Hepatocyte (in vitro differentiated cells): ENCODE measurements around the gene GTPBP2. TPM values are rescaled to one million over a fixed set of nuclear protein-coding genes. Genes with fewer than 3 reads are reported as not detected.

Source experiments
- DNase-seq: peaks from one replicate; pipeline ENCODE4 v3.0.0-alpha.2; 2016; ENCODE audit warnings: low spot score
- H2AFZ ChIP-seq: fragments of 200-600 bp; sonication (generic); 2 replicates; pipeline ENCODE4 v1.6.0; 2016; ENCODE audit warnings: antibody characterized with exemption, mild to moderate bottlenecking
- H3K27ac ChIP-seq: fragments of 200-600 bp; sonication (generic); 2 replicates; pipeline ENCODE4 v1.5.1; 2016; ENCODE audit warnings: mild to moderate bottlenecking
- H3K27me3 ChIP-seq: fragments of 200-600 bp; sonication (generic); 2 replicates; pipeline ENCODE4 v1.6.1; 2016
- H3K36me3 ChIP-seq: fragments of 200-600 bp; sonication (generic); replicated peaks from 2 replicates; pipeline ENCODE4 v1.5.1; 2016; ENCODE audit warnings: low read depth; ENCODE audit not compliant: insufficient read depth
- H3K4me1 ChIP-seq: fragments of 200-600 bp; sonication (generic); 2 replicates; pipeline ENCODE4 v1.5.1; 2016; ENCODE audit warnings: mild to moderate bottlenecking, moderate library complexity; ENCODE audit not compliant: insufficient read depth
- H3K4me2 ChIP-seq: fragments of 200-600 bp; sonication (generic); 2 replicates; pipeline ENCODE4 v1.6.0; 2016
- H3K4me3 ChIP-seq: fragments of 200-600 bp; sonication (generic); 2 replicates; pipeline ENCODE4 v1.5.1; 2016; ENCODE audit warnings: mild to moderate bottlenecking
- H3K79me2 ChIP-seq: fragments of 200-600 bp; sonication (generic); 2 replicates; pipeline ENCODE4 v1.6.0; 2017; ENCODE audit warnings: mild to moderate bottlenecking
- H3K9me2 ChIP-seq: fragments of 200-600 bp; sonication (generic); replicated peaks from 2 replicates; pipeline ENCODE4 v1.6.0; 2017; ENCODE audit warnings: mild to moderate bottlenecking; ENCODE audit not compliant: insufficient read depth
- H3K9me3 ChIP-seq: fragments of 200-600 bp; sonication (generic); 2 replicates; pipeline ENCODE4 v1.5.1; 2016; ENCODE audit warnings: low read depth, mild to moderate bottlenecking
- H4K20me1 ChIP-seq: fragments of 200-600 bp; sonication (generic); 2 replicates; pipeline ENCODE4 v1.6.0; 2016; ENCODE audit warnings: mild to moderate bottlenecking; ENCODE audit not compliant: insufficient read depth, poor library complexity, severe bottlenecking
- CTCF ChIP-seq: fragments of 200-600 bp; sonication (generic); IDR thresholded peaks from 2 replicates; pipeline ENCODE4 v1.5.1; 2016; ENCODE audit warnings: antibody characterized with exemption, mild to moderate bottlenecking; ENCODE audit not compliant: poor library complexity
- EZH2 ChIP-seq: fragments of 200-600 bp; sonication (generic); IDR thresholded peaks from 2 replicates; pipeline ENCODE4 v1.6.1; 2016; ENCODE audit warnings: antibody characterized with exemption, mild to moderate bottlenecking, borderline replicate concordance
- EZH2phosphoT487 ChIP-seq: fragments of 200-600 bp; sonication (generic); IDR thresholded peaks from one replicate; pipeline ENCODE4 v1.6.1; 2018; ENCODE audit warnings: antibody characterized with exemption, mild to moderate bottlenecking, low read depth, moderate library complexity; ENCODE audit not compliant: unreplicated experiment, severe bottlenecking
- WGBS: methylation state at CpG from one replicate; pipeline ENCODE4 v1.1.6; 2016; ENCODE audit warnings: low lambda C conversion rate; ENCODE audit errors: missing lambda C conversion rate; 5-methylcytosine and 5-hydroxymethylcytosine counted together
- polyA plus RNA-seq: library from polyadenylated mRNA; unstranded; fragments of >200 nt; fragmentation: Nextera tagmentation; extraction: Ambion mirVana; gene quantifications from 2 replicates; pipeline ENCODE4 v1.2.1, GENCODE V29; 2016
- total RNA-seq: library from RNA; depleted of rRNA; stranded (reverse); fragments of >200 nt; gene quantifications from 2 replicates; pipeline ENCODE4 v1.2.3, GENCODE V29; 2014

GTPBP2 gene
- total and polyA plus RNA-seq, 2 experiments from 2014 or later, result 21.9 to 59.5 TPM

DNA sequence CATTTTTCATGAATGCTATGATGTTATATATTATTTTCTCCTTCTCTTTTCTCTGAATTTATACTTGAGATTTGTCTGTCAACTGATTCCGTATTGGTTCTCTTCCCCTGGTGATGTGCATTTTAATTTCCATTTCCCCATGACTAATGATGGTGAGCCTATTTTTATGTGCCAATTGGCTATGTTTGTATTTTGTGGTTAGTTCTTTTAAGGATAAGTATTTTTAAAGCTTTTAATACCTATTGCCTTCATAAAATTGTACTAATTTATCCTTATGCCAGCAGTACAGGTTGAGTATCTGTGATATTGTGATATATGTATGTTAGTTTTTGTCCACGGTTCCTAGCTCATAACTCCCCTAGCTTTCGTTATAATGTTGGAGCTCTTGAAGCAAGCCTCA lies 50.3 kb downstream of the GTPBP2 start:
- Histone ChIP-seq H4K20me1 (no peaks in the 10 kb centered on the region), H3K4me2 (no peak overlapping the region), H3K79me2 (peaks cover 53% of the 10 kb centered on the region), H3K9me2 (no peaks in the 10 kb centered on the region), H3K9me3 (no peaks in the 10 kb centered on the region), H3K27ac (no peak overlapping the region), H3K4me1 (peaks cover 13% of the 10 kb centered on the region), H3K36me3 (no peaks in the 10 kb centered on the region), H3K4me3 (no peak overlapping the region), H2AFZ (no peak overlapping the region), H3K27me3 (no peaks in the 10 kb centered on the region)
- 95% methylated on average over 3 of the region's 3 CpGs for WGBS
- DNase-seq, result no peak
- TF ChIP-seq EZH2 (no peak), CTCF (no peak), EZH2phosphoT487 (no peak)

DNA sequence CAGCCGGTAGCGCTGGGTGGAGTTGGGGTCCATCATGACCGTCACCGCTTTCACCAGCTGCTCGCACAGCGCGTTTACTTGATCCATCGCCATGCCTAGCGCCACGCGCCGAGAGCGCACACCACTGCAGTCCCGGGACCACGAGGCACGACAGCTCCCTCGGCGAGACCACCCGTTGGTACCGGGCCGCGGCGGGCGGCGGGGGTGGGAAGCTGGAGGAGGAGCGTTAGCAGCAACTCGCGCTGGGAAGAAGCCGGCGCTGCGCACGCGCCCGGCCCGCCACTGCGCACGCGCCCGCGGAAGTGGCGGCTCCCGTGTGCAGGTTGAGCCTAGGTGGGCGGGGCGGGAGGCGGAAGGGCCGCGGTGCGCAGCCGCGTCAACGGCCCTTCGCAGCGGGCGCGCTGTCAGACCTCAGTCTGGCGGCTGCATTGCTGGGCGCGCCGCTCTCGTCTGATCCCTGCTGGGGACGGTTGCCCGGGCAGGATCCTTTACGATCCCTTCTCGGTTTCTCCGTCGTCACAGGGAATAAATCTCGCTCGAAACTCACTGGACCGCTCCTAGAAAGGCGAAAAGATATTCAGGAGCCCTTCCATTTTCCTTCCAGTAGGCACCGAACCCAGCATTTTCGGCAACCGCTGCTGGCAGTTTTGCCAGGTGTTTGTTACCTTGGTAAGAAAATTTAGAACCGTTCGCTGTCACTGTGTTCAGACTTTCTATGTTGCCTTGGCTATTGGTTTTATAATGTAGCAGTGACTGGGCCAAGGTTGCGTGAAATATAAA lies 53.1 kb downstream of the GTPBP2 start, which contains the start of the genes POLH and XPO5:
Gene POLH, plus strand, starts transcription at position 414 of the 780 bp plus-strand sequence. CDS start 6,135 bp downstream, outside the sequence.
Gene XPO5, minus strand, starts transcription at position 267 of the 780 bp plus-strand sequence. Its CDS starts 174 bp downstream, at position 93.
- WGBS, result under 1% methylated on average over 68 of the region's 76 CpGs
- Histone ChIP-seq H3K79me2 (peaks cover 66% of the 10 kb centered on the region), H3K4me2 (peak within 1 kb of the TSS; percentile 86), H3K36me3 (no peaks in the 10 kb centered on the region), H3K9me2 (no peaks in the 10 kb centered on the region), H3K4me1 (peaks cover 13% of the 10 kb centered on the region), H2AFZ (peak within 1 kb of the TSS; percentile 92), H3K27ac (peak within 1 kb of the TSS; percentile 89), H3K27me3 (no peaks in the 10 kb centered on the region), H3K4me3 (peak within 1 kb of the TSS; percentile 87), H4K20me1 (no peaks in the 10 kb centered on the region), H3K9me3 (no peaks in the 10 kb centered on the region)
- peak; percentile 97 for DNase-seq
- TF ChIP-seq EZH2phosphoT487 (no peak), EZH2 (no peak), CTCF (no peak)

GRCh38 chr6:43575105-43575771 lies 53.8 kb downstream of the GTPBP2 start:
- no peak for TF ChIP-seq CTCF

More at GRCh38 chr6:43575105-43575771, 53.8 kb downstream of the GTPBP2 start:
- Histone ChIP-seq H4K20me1 (no peaks in the 10 kb centered on the region), H3K4me2 (peak overlapping the region; percentile 86), H3K9me3 (no peaks in the 10 kb centered on the region), H3K9me2 (no peaks in the 10 kb centered on the region), H3K27ac (peak overlapping the region; percentile 52), H3K4me1 (peaks cover 13% of the 10 kb centered on the region), H3K4me3 (peak overlapping the region; percentile 87), H3K27me3 (no peaks in the 10 kb centered on the region), H3K36me3 (no peaks in the 10 kb centered on the region), H2AFZ (peak overlapping the region; percentile 88), H3K79me2 (peaks cover 66% of the 10 kb centered on the region)
- WGBS, result 3% methylated on average over 37 of the region's 38 CpGs
- DNase-seq, result peak; percentile 55
